HG02885 (cell line): ENCODE data around the gene GLYATL3.
"Not testable (repeated sequence)": the region's sequence is repeated elsewhere in the genome, so short reads cannot be mapped to it uniquely, and the experiment has no call there.

ENCODE experiments used
- ATAC-seq: cut with Tn5 transposase; IDR thresholded peaks from one replicate; pipeline ENCODE4 v1.9.1; 2021; ENCODE audit warnings: mild to moderate bottlenecking; ENCODE audit not compliant: unreplicated experiment, poor library complexity

The GLYATL3 gene

GRCh38 chr6:49499623-49500022 is at the start of gene GLYATL3:
Gene GLYATL3 (plus strand): TSS chr6:49499923. CDS start chr6:49511991, 12,068 bp downstream.
- no peak for ATAC-seq

DNA sequence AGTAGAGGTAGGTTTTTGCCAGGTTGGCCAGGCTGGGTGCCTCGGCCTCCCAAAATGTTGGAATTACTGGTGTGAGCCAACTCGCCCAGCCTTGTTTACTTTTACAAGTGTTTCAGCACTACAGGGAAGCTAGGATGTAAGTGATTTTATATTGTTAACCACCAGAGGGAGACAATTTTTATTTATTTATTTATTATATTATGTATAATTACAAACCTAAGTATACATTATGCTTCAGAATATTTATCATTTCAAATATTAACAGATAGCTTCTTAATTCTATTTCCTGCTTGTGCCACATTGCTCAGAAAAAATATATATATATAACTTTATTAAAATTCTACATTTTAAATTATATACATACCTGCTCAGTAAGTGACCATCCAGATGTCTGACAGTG is 46.5 kb upstream of the GLYATL3 start:
- ATAC-seq = no peak

GRCh38 chr6:49454787-49455709 is 44.7 kb upstream of the GLYATL3 start:
- peak; percentile 81 for ATAC-seq

- no peak for ATAC-seq
Observed at GRCh38 chr6:49457771-49458170, 42.0 kb upstream of the GLYATL3 start.

- no peak for ATAC-seq
Observed at GRCh38 chr6:49462071-49462470, 37.7 kb upstream of the GLYATL3 start.

- peak; percentile 8 for ATAC-seq
Observed at GRCh38 chr6:49462599-49462926, 37.2 kb upstream of the GLYATL3 start.

GRCh38 chr6:49462927-49463611 is 36.7 kb upstream of the GLYATL3 start, which contains the start of the genes CENPQ and MMUT:
Gene CENPQ (plus strand): TSS chr6:49463370. CDS start chr6:49470177, 6,807 bp downstream.
Gene MMUT (minus strand): TSS chr6:49463253. CDS start chr6:49459466, 3,787 bp downstream.
- ATAC-seq = peak; percentile 98

GRCh38 chr6:49463612-49463967 is 36.1 kb upstream of the GLYATL3 start:
- peak; percentile 2 for ATAC-seq

- no peak for ATAC-seq
Observed at GRCh38 chr6:49464691-49465090, 35.0 kb upstream of the GLYATL3 start.

GRCh38 chr6:49468042-49468441 is 31.7 kb upstream of the GLYATL3 start:
- no peak for ATAC-seq

GRCh38 chr6:49476564-49476963 is 23.2 kb upstream of the GLYATL3 start:
- not testable (repeated sequence) for ATAC-seq

GRCh38 chr6:49479308-49479970 is 20.3 kb upstream of the GLYATL3 start:
- ATAC-seq = no peak

- not testable (repeated sequence) for ATAC-seq
Observed at GRCh38 chr6:49481846-49482245, 17.9 kb upstream of the GLYATL3 start.

- not testable (repeated sequence) for ATAC-seq
Observed at GRCh38 chr6:49483380-49483779, 16.3 kb upstream of the GLYATL3 start.

DNA sequence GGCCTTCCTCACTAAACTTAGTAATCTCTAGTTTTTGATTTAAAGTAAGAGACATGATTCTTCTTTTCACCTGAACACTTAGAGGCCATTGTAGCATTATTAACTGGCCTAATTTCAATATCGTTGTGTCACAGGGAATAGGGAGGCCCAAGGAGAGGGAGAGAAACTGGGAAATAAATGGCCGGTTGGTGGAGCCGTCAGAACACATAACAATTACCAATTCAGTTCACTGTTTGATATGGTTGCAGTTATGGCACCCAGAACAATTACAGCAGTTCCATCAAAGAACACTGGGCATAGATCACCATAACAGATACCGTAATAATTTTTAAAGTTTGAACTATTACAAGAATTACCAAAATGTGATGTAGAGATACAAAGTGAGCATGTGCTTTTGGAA is 9.1 kb upstream of the GLYATL3 start:
- ATAC-seq = no peak

- no peak for ATAC-seq
Observed at GRCh38 chr6:49497304-49497703, 2.4 kb upstream of the GLYATL3 start.

- ATAC-seq = no peak
Observed at GRCh38 chr6:49499126-49499525, 597 bp upstream of the GLYATL3 start.

- ATAC-seq = no peak
Observed at GRCh38 chr6:49504666-49505065, 4.9 kb downstream of the GLYATL3 start.

DNA sequence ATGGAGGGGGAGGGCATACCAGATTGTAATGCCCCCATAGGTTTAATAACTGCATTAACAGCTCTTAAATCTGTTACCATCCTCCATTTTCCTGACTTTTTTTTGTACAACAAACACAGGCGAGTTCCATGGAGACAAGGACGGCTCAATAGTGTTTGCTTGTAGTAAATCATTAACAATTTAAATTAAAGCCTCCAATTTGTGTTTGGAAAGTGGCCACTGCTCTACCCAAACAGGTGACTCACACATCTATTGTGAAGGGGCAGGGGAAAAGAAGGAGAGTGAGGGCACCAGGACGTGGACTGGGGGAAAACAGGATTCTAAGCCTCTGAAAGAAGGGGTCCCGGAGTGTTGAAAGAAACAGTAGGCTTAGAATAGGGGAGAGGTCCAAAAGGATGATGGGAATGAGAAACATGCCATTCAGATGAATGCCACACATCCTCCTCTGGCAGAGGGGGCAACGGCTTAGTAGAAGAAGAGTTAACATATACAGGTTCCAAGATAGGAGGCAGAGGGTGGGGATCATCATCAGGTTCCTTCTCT is 6.9 kb downstream of the GLYATL3 start:
- ATAC-seq = no peak

DNA sequence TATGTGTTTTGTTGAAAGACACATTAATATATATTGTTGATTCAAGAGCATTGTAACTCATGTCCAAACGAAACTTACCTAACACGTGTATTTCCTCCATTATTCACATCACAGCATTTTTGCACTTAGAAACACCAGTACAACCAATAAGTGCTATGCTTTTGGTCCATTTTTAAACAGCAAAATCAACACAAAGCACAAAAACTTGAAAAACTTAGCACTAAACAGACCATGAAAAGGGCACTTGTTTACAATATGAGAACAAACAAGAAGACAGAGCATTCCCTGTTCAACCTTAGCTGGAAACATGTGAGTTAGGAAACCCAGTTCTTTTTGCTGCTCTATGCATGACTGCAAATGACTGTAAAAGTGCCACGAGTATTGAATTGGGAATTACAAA is 9.6 kb downstream of the GLYATL3 start:
- no peak for ATAC-seq
